HepG2 (cell line): Measurements from ENCODE around the gene SLFN14. TPM values are rescaled to one million over a fixed set of nuclear protein-coding genes. Genes with fewer than 3 reads are reported as not detected.

Experiments used
- CENPT ChIP-seq: sonication (generic); formaldehyde crosslinking; IDR thresholded peaks from 2 replicates; pipeline ENCODE4 v1.8.0; 2022; ENCODE audit warnings: low read depth, mild to moderate bottlenecking, moderate library complexity, missing genetic modification reagents
- MAF1 ChIP-seq: sonication (generic); formaldehyde crosslinking; IDR thresholded peaks from 2 replicates; pipeline ENCODE4 v1.5.0; 2020; ENCODE audit warnings: missing genetic modification reagents, borderline replicate concordance
- MBNL3 ChIP-seq: fragments of 250-450 bp; sonication (Bioruptor Pico); conservative IDR thresholded peaks from 2 replicates; pipeline ENCODE4 v1.8.0; 2022; ENCODE audit warnings: mild to moderate bottlenecking, inconsistent platforms
- MYC ChIP-seq: sonication (generic); formaldehyde crosslinking; IDR thresholded peaks from 2 replicates; pipeline ENCODE4 v1.9.0; 2021; ENCODE audit warnings: missing genetic modification reagents, borderline replicate concordance
- SRSF1 ChIP-seq: fragments of 200-400 bp; formaldehyde crosslinking; optimal IDR thresholded peaks from 2 replicates; pipeline ENCODE3; 2017; ENCODE audit warnings: mild to moderate bottlenecking, low read depth, low read length, moderate library complexity
- ZFP90 ChIP-seq: sonication (generic); formaldehyde crosslinking; IDR thresholded peaks from 2 replicates; pipeline ENCODE4 v1.8.0; 2022; ENCODE audit warnings: missing genetic modification reagents, mild to moderate bottlenecking, inconsistent platforms, borderline replicate concordance
- ZFY ChIP-seq: sonication (generic); formaldehyde crosslinking; IDR thresholded peaks from 2 replicates; pipeline ENCODE4 v1.4.0; 2020; ENCODE audit warnings: missing genetic modification reagents
- ZNF224 ChIP-seq: sonication (generic); formaldehyde crosslinking; IDR thresholded peaks from 2 replicates; pipeline ENCODE4 v1.5.0; 2020; ENCODE audit warnings: mild to moderate bottlenecking, missing genetic modification reagents
- ZNF451 ChIP-seq: sonication (generic); formaldehyde crosslinking; IDR thresholded peaks from 2 replicates; pipeline ENCODE4 v1.5.0; 2020; ENCODE audit warnings: mild to moderate bottlenecking, missing genetic modification reagents
- polyA plus RNA-seq, 8 experiments: library from polyadenylated mRNA; depleted of rRNA in 3 of 8; stranded (reverse) in 7 of 8; unstranded in 1 of 8; fragments of >200 nt; fragmentation: Illumina TruSeq in 4 of 8; extraction: Trizol in 4 of 8; gene quantifications; 2 replicates each; pipeline versions ENCODE4 v1.2.1 to v1.2.3, GENCODE V29; 2011 to 2016; ENCODE audit warnings: low read depth in 4 of 8, missing spikeins in 1 of 8, mixed read lengths in 1 of 8; ENCODE audit not compliant: insufficient read depth in 1 of 8
- total RNA-seq, 5 experiments: library from RNA; depleted of rRNA; stranded (reverse); fragments of >200 nt; fragmentation: Illumina TruSeq; extraction: Trizol; gene quantifications; 2 replicates each; pipeline ENCODE4 v1.2.3, GENCODE V29; 2016; ENCODE audit warnings: low read depth in 1 of 5
- TF ChIP-seq, protein P1 (sequence below): sonication (generic); formaldehyde crosslinking; IDR thresholded peaks from 2 replicates; pipeline ENCODE4 v1.5.0; 2020; ENCODE audit warnings: mild to moderate bottlenecking, missing genetic modification reagents, borderline replicate concordance
- TF ChIP-seq, protein P2 (sequence below), 2 experiments: sonication (generic) in 1 of 2; formaldehyde crosslinking in 1 of 2; IDR thresholded peaks; 2 replicates each; pipeline versions ENCODE4 v1.5.1 to v1.6.1; 2011 to 2020; ENCODE audit warnings: borderline replicate concordance in 1 of 2, low read depth in 1 of 2, low read length in 1 of 2, mild to moderate bottlenecking in 1 of 2, missing genetic modification reagents in 1 of 2, moderate library complexity in 1 of 2
- TF ChIP-seq, protein P3 (sequence below): sonication (generic); formaldehyde crosslinking; IDR thresholded peaks from 2 replicates; pipeline ENCODE4 v1.5.0; 2020; ENCODE audit warnings: mild to moderate bottlenecking, missing genetic modification reagents
- TF ChIP-seq, protein P4 (sequence below): sonication (generic); formaldehyde crosslinking; IDR thresholded peaks from 2 replicates; pipeline ENCODE4 v1.4.0; 2020; ENCODE audit warnings: low read depth, mild to moderate bottlenecking, missing genetic modification reagents

The SLFN14 gene
- total and polyA plus RNA-seq, 2 of the 13 experiments (the other 11 are each of a cell fraction or from before 2014, with no cell fraction given) = not detected

DNA sequence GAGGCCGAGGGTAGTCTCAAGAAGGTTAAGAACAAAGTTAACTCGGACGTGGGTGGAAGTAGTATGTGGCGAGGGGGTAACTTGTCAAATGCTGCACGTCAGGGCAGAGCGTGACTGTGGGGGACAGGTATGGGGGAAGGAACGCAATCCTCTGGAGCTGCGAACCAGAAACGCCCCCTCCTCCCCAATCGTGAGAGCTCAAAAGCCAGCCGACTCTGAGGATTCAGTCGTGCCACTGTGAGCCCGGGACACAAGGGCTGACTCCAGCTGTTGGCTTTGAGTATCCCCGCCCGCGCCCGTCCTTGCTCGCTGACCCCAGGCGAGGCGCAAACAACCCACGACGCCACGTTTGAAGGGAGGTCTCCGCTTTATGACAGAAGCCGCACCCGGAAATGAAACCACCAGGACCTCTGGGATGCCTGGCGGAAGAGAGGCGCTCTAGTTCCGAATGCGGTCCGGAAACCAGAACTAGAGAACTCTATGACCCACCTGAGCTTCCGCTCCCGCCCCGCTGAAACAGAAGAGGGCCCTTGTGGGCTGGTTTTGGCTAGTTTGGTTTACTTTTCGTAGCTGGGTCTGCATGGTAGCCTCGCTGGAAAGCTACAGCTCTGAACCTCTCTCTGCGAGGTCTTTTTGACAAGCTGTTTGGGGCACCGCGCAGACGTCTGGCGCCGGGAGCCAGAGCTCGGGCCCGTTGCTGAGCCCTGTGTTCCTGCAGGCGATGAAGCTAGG, 17.7 kb upstream of the SLFN14 start, which contains the start of gene PEX12 (continued):
- TF ChIP-seq, protein P1, sequence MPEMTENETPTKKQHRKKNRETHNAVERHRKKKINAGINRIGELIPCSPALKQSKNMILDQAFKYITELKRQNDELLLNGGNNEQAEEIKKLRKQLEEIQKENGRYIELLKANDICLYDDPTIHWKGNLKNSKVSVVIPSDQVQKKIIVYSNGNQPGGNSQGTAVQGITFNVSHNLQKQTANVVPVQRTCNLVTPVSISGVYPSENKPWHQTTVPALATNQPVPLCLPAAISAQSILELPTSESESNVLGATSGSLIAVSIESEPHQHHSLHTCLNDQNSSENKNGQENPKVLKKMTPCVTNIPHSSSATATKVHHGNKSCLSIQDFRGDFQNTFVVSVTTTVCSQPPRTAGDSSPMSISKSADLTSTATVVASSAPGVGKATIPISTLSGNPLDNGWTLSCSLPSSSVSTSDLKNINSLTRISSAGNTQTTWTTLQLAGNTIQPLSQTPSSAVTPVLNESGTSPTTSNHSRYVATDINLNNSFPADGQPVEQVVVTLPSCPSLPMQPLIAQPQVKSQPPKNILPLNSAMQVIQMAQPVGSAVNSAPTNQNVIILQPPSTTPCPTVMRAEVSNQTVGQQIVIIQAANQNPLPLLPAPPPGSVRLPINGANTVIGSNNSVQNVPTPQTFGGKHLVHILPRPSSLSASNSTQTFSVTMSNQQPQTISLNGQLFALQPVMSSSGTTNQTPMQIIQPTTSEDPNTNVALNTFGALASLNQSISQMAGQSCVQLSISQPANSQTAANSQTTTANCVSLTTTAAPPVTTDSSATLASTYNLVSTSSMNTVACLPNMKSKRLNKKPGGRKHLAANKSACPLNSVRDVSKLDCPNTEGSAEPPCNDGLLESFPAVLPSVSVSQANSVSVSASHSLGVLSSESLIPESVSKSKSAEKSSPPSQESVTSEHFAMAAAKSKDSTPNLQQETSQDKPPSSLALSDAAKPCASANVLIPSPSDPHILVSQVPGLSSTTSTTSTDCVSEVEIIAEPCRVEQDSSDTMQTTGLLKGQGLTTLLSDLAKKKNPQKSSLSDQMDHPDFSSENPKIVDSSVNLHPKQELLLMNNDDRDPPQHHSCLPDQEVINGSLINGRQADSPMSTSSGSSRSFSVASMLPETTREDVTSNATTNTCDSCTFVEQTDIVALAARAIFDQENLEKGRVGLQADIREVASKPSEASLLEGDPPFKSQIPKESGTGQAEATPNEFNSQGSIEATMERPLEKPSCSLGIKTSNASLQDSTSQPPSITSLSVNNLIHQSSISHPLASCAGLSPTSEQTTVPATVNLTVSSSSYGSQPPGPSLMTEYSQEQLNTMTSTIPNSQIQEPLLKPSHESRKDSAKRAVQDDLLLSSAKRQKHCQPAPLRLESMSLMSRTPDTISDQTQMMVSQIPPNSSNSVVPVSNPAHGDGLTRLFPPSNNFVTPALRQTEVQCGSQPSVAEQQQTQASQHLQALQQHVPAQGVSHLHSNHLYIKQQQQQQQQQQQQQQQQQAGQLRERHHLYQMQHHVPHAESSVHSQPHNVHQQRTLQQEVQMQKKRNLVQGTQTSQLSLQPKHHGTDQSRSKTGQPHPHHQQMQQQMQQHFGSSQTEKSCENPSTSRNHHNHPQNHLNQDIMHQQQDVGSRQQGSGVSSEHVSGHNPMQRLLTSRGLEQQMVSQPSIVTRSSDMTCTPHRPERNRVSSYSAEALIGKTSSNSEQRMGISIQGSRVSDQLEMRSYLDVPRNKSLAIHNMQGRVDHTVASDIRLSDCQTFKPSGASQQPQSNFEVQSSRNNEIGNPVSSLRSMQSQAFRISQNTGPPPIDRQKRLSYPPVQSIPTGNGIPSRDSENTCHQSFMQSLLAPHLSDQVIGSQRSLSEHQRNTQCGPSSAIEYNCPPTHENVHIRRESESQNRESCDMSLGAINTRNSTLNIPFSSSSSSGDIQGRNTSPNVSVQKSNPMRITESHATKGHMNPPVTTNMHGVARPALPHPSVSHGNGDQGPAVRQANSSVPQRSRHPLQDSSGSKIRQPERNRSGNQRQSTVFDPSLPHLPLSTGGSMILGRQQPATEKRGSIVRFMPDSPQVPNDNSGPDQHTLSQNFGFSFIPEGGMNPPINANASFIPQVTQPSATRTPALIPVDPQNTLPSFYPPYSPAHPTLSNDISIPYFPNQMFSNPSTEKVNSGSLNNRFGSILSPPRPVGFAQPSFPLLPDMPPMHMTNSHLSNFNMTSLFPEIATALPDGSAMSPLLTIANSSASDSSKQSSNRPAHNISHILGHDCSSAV (CRISPR knock-in tag) = no peak
- TF ChIP-seq MBNL3 (CRISPR knock-in tag) = no peak
- 0 out of 2 replicates have a peak, but pooled peaks have one; percentile 53 for TF ChIP-seq ZFP90 (CRISPR knock-in tag)
- TF ChIP-seq ZNF451 (CRISPR knock-in tag) = no peak
- TF ChIP-seq SRSF1 = no peak
- no peak for TF ChIP-seq CENPT (CRISPR knock-in tag)
- no peak; the same call in none of the 2 replicates for TF ChIP-seq ZNF224
- peak; percentile 93 for TF ChIP-seq ZFY (CRISPR knock-in tag)
- TF ChIP-seq, protein P2, sequence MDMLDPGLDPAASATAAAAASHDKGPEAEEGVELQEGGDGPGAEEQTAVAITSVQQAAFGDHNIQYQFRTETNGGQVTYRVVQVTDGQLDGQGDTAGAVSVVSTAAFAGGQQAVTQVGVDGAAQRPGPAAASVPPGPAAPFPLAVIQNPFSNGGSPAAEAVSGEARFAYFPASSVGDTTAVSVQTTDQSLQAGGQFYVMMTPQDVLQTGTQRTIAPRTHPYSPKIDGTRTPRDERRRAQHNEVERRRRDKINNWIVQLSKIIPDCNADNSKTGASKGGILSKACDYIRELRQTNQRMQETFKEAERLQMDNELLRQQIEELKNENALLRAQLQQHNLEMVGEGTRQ (IDR thresholded peaks at IDR 0.05; ENCODE audit: low read depth, low read length) = no peak
- TF ChIP-seq, protein P2 (CRISPR knock-in tag; IDR thresholded peaks at IDR 0.05; ENCODE audit: borderline replicate concordance) = peak; percentile 39; the same call in 1 of the 2 replicates
- TF ChIP-seq MAF1 (CRISPR knock-in tag) = no peak
- TF ChIP-seq, protein P3, sequence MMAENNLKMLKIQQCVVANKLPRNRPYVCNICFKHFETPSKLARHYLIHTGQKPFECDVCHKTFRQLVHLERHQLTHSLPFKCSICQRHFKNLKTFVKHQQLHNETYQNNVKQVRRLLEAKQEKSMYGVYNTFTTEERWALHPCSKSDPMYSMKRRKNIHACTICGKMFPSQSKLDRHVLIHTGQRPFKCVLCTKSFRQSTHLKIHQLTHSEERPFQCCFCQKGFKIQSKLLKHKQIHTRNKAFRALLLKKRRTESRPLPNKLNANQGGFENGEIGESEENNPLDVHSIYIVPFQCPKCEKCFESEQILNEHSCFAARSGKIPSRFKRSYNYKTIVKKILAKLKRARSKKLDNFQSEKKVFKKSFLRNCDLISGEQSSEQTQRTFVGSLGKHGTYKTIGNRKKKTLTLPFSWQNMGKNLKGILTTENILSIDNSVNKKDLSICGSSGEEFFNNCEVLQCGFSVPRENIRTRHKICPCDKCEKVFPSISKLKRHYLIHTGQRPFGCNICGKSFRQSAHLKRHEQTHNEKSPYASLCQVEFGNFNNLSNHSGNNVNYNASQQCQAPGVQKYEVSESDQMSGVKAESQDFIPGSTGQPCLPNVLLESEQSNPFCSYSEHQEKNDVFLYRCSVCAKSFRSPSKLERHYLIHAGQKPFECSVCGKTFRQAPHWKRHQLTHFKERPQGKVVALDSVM (CRISPR knock-in tag) = peak; percentile 33; the same call in 1 of the 2 replicates
- TF ChIP-seq MYC (CRISPR knock-in tag) = peak; percentile 86; the same call in 1 of the 2 replicates
- TF ChIP-seq, protein P4, sequence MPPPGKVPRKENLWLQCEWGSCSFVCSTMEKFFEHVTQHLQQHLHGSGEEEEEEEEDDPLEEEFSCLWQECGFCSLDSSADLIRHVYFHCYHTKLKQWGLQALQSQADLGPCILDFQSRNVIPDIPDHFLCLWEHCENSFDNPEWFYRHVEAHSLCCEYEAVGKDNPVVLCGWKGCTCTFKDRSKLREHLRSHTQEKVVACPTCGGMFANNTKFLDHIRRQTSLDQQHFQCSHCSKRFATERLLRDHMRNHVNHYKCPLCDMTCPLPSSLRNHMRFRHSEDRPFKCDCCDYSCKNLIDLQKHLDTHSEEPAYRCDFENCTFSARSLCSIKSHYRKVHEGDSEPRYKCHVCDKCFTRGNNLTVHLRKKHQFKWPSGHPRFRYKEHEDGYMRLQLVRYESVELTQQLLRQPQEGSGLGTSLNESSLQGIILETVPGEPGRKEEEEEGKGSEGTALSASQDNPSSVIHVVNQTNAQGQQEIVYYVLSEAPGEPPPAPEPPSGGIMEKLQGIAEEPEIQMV = peak; percentile 84; the same call in 1 of the 2 replicates
